Stimulated activated naive CD8-positive, alpha-beta T cell treated with anti-CD3 and anti-CD28 coated beads, Interleukin-15, Interleukin-2, amounts not matched to agents 100 ng/mL and 50 ng/mL, for 24 hours (primary cell): ENCODE results near the gene C11orf24.

Experiments
- H3K27ac Mint-ChIP-seq: one replicate; pipeline ENCODE4 v1.8.0; 2021; ENCODE audit warnings: mild to moderate bottlenecking, mixed read lengths
- H3K27me3 Mint-ChIP-seq: one replicate; pipeline ENCODE4 v1.8.0; 2021; ENCODE audit warnings: mixed read lengths
- H3K36me3 Mint-ChIP-seq: one replicate; pipeline ENCODE4 v1.8.0; 2021; ENCODE audit warnings: low read depth, mixed read lengths
- H3K4me1 Mint-ChIP-seq: one replicate; pipeline ENCODE4 v1.8.0; 2021; ENCODE audit warnings: low read depth, mixed read lengths
- H3K4me3 Mint-ChIP-seq: one replicate; pipeline ENCODE4 v1.8.0; 2021; ENCODE audit warnings: mild to moderate bottlenecking, mixed read lengths
- H3K9me3 Mint-ChIP-seq: one replicate; pipeline ENCODE4 v1.8.0; 2021; ENCODE audit warnings: mixed read lengths

Gene C11orf24

GRCh38 chr11:68214173-68215086 is 57.3 kb downstream of the C11orf24 start:
- H3K4me1 Mint-ChIP-seq = peaks cover 41% of the 10 kb centered on the region
- no peaks in the 10 kb centered on the region for H3K36me3 Mint-ChIP-seq
- no peak overlapping the region for H3K27ac Mint-ChIP-seq
- H3K4me3 Mint-ChIP-seq = peak overlapping the region; percentile 70
- H3K9me3 Mint-ChIP-seq = no peaks in the 10 kb centered on the region
- peaks cover 14% of the 10 kb centered on the region for H3K27me3 Mint-ChIP-seq

GRCh38 chr11:68213555-68214172 is 58.1 kb downstream of the C11orf24 start:
- peaks cover 47% of the 10 kb centered on the region for H3K4me1 Mint-ChIP-seq
- no peaks in the 10 kb centered on the region for H3K36me3 Mint-ChIP-seq
- peak overlapping the region; percentile 70 for H3K4me3 Mint-ChIP-seq
- H3K27me3 Mint-ChIP-seq = peaks cover 14% of the 10 kb centered on the region
- H3K9me3 Mint-ChIP-seq = no peaks in the 10 kb centered on the region
- no peak overlapping the region for H3K27ac Mint-ChIP-seq

GRCh38 chr11:68213135-68213515 is 58.6 kb downstream of the C11orf24 start, which contains the start of gene KMT5B:
Gene KMT5B, minus strand, starts transcription at chr11:68213296. Its CDS starts 23,220 bp downstream, at chr11:68190076.
- peak within 1 kb of the TSS; percentile 85 for H3K27ac Mint-ChIP-seq
- no peaks in the 10 kb centered on the region for H3K9me3 Mint-ChIP-seq
- H3K4me1 Mint-ChIP-seq = peaks cover 52% of the 10 kb centered on the region
- H3K27me3 Mint-ChIP-seq = peaks cover 14% of the 10 kb centered on the region
- H3K4me3 Mint-ChIP-seq = peak within 1 kb of the TSS; percentile 85
- H3K36me3 Mint-ChIP-seq = no peaks in the 10 kb centered on the region

GRCh38 chr11:68212421-68213134 is 59.2 kb downstream of the C11orf24 start:
- H3K27me3 Mint-ChIP-seq = peaks cover 14% of the 10 kb centered on the region
- peak overlapping the region; percentile 85 for H3K27ac Mint-ChIP-seq
- no peaks in the 10 kb centered on the region for H3K9me3 Mint-ChIP-seq
- H3K4me3 Mint-ChIP-seq = peak overlapping the region; percentile 85
- H3K4me1 Mint-ChIP-seq = peaks cover 52% of the 10 kb centered on the region
- no peaks in the 10 kb centered on the region for H3K36me3 Mint-ChIP-seq

GRCh38 chr11:68211546-68211945 is 60.2 kb downstream of the C11orf24 start:
- H3K9me3 Mint-ChIP-seq = no peaks in the 10 kb centered on the region
- H3K27me3 Mint-ChIP-seq = peaks cover 14% of the 10 kb centered on the region
- peak overlapping the region; percentile 77 for H3K27ac Mint-ChIP-seq
- peaks cover 58% of the 10 kb centered on the region for H3K4me1 Mint-ChIP-seq
- H3K36me3 Mint-ChIP-seq = no peaks in the 10 kb centered on the region
- peak overlapping the region; percentile 85 for H3K4me3 Mint-ChIP-seq
